Endothelial cell of umbilical vein (primary cell): Measurements from ENCODE around the gene PDZD4. TPM values are rescaled to one million over a fixed set of nuclear protein-coding genes. Genes with fewer than 3 reads are reported as not detected.

ENCODE experiments used
- BruUV-seq: library from RNA; stranded (reverse); fragments of 400-500 nt; replicated peaks from 2 replicates; lab custom pipeline; 2021; lab: Mats Ljungman, UMichigan
- CTCF ChIA-PET: fragments of 300-600, 350-600 bp; sonication (Branson Sonifier 250); formaldehyde crosslinking; loops from one replicate; lab custom pipeline; 2021; ENCODE audit warnings: antibody characterized with exemption, inconsistent platforms; lab: Charles Lee
- POLR2A ChIA-PET: fragments of 300-600, 350-600 bp; sonication (Branson Sonifier 250); formaldehyde crosslinking; loops from one replicate; lab custom pipeline; 2021; ENCODE audit warnings: antibody characterized with exemption, inconsistent platforms; lab: Charles Lee
- DNase-seq: peaks from one replicate; pipeline ENCODE4 v3.0.0-alpha.2; 2011; ENCODE audit warnings: low read depth, low spot score
- FAIRE-seq: peaks from 2 replicates; lab custom pipeline; 2011; peaks lifted over from hg19 to GRCh38; lab: Jason Lieb, UNC
- H2AFZ ChIP-seq: 2 replicates; pipeline ENCODE4 v1.6.0; 2012; ENCODE audit warnings: low read depth, low read length, control low read depth, inconsistent platforms
- H3K27ac ChIP-seq: 2 replicates; pipeline ENCODE4 v1.5.1; 2011; ENCODE audit warnings: low read depth, mild to moderate bottlenecking, control low read depth, low read length, moderate library complexity; ENCODE audit not compliant: insufficient read depth
- H3K27me3 ChIP-seq, 2 experiments: 2 replicates each; pipeline versions ENCODE4 v1.6.0 to v1.6.1; 2011; ENCODE audit warnings: low read length in 2 of 2, mixed read lengths in 1 of 2; ENCODE audit not compliant: control insufficient read depth in 2 of 2, insufficient read depth in 2 of 2
- H3K36me3 ChIP-seq, 2 experiments: 2 replicates in 1 of 2; 3 replicates in 1 of 2; pipeline ENCODE4 v1.5.1; 2011; ENCODE audit warnings: low read length in 2 of 2, mild to moderate bottlenecking in 1 of 2, moderate library complexity in 1 of 2; ENCODE audit not compliant: control insufficient read depth in 2 of 2, insufficient read depth in 2 of 2; ENCODE audit errors: extremely low read depth in 1 of 2
- H3K4me1 ChIP-seq: 3 replicates; pipeline ENCODE4 v1.5.1; 2011; ENCODE audit warnings: mild to moderate bottlenecking, low read length; ENCODE audit not compliant: control insufficient read depth, insufficient read depth; ENCODE audit errors: extremely low read depth
- H3K4me2 ChIP-seq: 2 replicates; pipeline ENCODE4 v1.6.1; 2011; ENCODE audit warnings: low read length, control low read depth, mixed read lengths; ENCODE audit not compliant: insufficient read depth
- H3K4me3 ChIP-seq, 3 experiments: fragments of 200-600 bp in 1 of 3; sonication (generic), shearing (Covaris generic) in 1 of 3; replicated peaks in 1 of 3; 2 replicates each; pipeline ENCODE4 v1.5.1; 2011 to 2016; ENCODE audit warnings: control low read depth in 3 of 3, low read length in 3 of 3, mild to moderate bottlenecking in 2 of 3, inconsistent platforms in 1 of 3, low read depth in 1 of 3, moderate library complexity in 1 of 3; ENCODE audit not compliant: insufficient read depth in 1 of 3
- H3K79me2 ChIP-seq: 2 replicates; pipeline ENCODE4 v1.6.0; 2012; ENCODE audit warnings: low read length, inconsistent platforms; ENCODE audit not compliant: control insufficient read depth, insufficient read depth
- H3K9ac ChIP-seq: replicated peaks from 2 replicates; pipeline ENCODE3; 2011; ENCODE audit warnings: low read length, control low read depth; ENCODE audit not compliant: insufficient read depth; ENCODE audit errors: extremely low read depth
- H3K9me1 ChIP-seq: replicated peaks from 3 replicates; pipeline ENCODE4 v1.6.0; 2011; ENCODE audit warnings: mild to moderate bottlenecking, low read length; ENCODE audit not compliant: control insufficient read depth, insufficient read depth; ENCODE audit errors: extremely low read depth
- H3K9me3 ChIP-seq: replicated peaks from 2 replicates; pipeline ENCODE4 v1.5.1; 2012; ENCODE audit warnings: low read length, inconsistent platforms; ENCODE audit not compliant: control insufficient read depth, insufficient read depth
- H4K20me1 ChIP-seq: replicated peaks from 2 replicates; pipeline ENCODE3; 2011; ENCODE audit warnings: mild to moderate bottlenecking, low read length; ENCODE audit not compliant: control insufficient read depth, insufficient read depth; ENCODE audit errors: extremely low read depth
- CTCF ChIP-seq, 2 donors: IDR thresholded peaks; 1 replicate in 1 of 2; 2 replicates in 1 of 2; pipeline ENCODE4 v1.5.1; 2011; ENCODE audit warnings: low read length in 2 of 2, mild to moderate bottlenecking in 2 of 2, moderate library complexity in 2 of 2, control low read depth in 1 of 2, inconsistent platforms in 1 of 2, low read depth in 1 of 2; ENCODE audit not compliant: insufficient read depth in 1 of 2; ENCODE audit errors: extremely low read depth in 1 of 2
- POLR2AphosphoS5 ChIP-seq: IDR thresholded peaks from 2 replicates; pipeline ENCODE4 v1.6.1; 2012; ENCODE audit warnings: low read depth, mild to moderate bottlenecking, control low read depth, low read length, moderate library complexity; ENCODE audit not compliant: insufficient read depth
- dilution Hi-C: fragments of 300-500 bp; cut with MboI; formaldehyde crosslinking; loops from one replicate; pipeline ENCODE4 v1.15.0; 2019; ENCODE audit warnings: low sequenced_read_pairs; ENCODE audit not compliant: extremely low pct_ligation_motif_present
- intact Hi-C: fragments of 100-400 bp; cut with micrococcal nuclease; formaldehyde crosslinking; loops from one replicate; pipeline ENCODE4 v1.10.0; 2022
- polyA plus RNA-seq, 4 experiments: library from polyadenylated mRNA; depleted of rRNA in 3 of 4; stranded (reverse) in 3 of 4; unstranded in 1 of 4; fragments of >200 nt; gene quantifications; 2 replicates each; pipeline versions ENCODE4 v1.2.1 to v1.2.3, GENCODE V29; 2011 to 2012; ENCODE audit warnings: missing spikeins in 1 of 4
- total RNA-seq: library from RNA; stranded (reverse); gene quantifications from 2 replicates; pipeline ENCODE4 v1.2.3, GENCODE V29; 2021

PDZD4 gene
- total and polyA plus RNA-seq, 2 donors (not counting 3 experiments of a cell fraction or from before 2014, with no cell fraction given), result 0.07 to 0.09 TPM

GRCh38 chrX:153765138-153766079, 64.9 kb downstream of the PDZD4 start:
- CTCF ChIA-PET, result interaction anchor here (0.8 to 4.6 kb wide), 3 partner anchors 14 to 184 kb away, joined by 3 to 68 read pairs (median 20); no protein-coding TSS in a partner anchor
- peak; percentile 88 for FAIRE-seq
- DNase-seq, result peak; percentile 52
- H3K4me3 ChIP-seq, result peak overlapping the region in 1 of 3 experiments; percentile 11
- peak overlapping the region; percentile 31 for H2AFZ ChIP-seq
- TF ChIP-seq CTCF (IDR thresholded peaks at IDR 0.05; ENCODE audit: extremely low read depth in 1 of 2, insufficient read depth in 1 of 2, low read depth in 1 of 2, low read length in 2 of 2) (no peak), POLR2AphosphoS5 (peak; percentile 52)
- no peaks in the 10 kb centered on the region for H3K27me3 ChIP-seq
- peaks cover 0 to 1% of the 10 kb centered on the region in 2 experiments for H3K36me3 ChIP-seq
- dilution Hi-C loops, result no loop called here
- no peaks in the 10 kb centered on the region for H3K9me1 ChIP-seq
- intact Hi-C loops, result loop anchor here (1.0 to 10.0 kb wide), 3 partner anchors 29 to 279 kb away; partner anchors contain the start of genes IDH3G and SSR4
- H3K9me3 ChIP-seq, result no peaks in the 10 kb centered on the region
- peaks cover 20% of the 10 kb centered on the region for H3K4me1 ChIP-seq
- peak overlapping the region; percentile 42 for H3K9ac ChIP-seq
- H3K4me2 ChIP-seq, result peak overlapping the region; percentile 55
- no peaks in the 10 kb centered on the region for H3K79me2 ChIP-seq
- H4K20me1 ChIP-seq, result no peaks in the 10 kb centered on the region
- POLR2A ChIA-PET, result interaction anchor here (0.8 kb wide), 1 partner anchor 161 kb away, joined by 3 read pairs; the partner anchor contains the start of gene ARHGAP4
- no TSS peak for BruUV-seq
- peak overlapping the region; percentile 75 for H3K27ac ChIP-seq
